H1 (cell line): ENCODE measurements around the gene NKAIN2. TPM values are rescaled to one million over a fixed set of nuclear protein-coding genes. Genes with fewer than 3 reads are reported as not detected.

Source experiments
- CTCF ChIA-PET: fragments of 300-600 bp; sonication (Branson Sonifier 250); formaldehyde crosslinking; loops from one replicate; lab custom pipeline; 2021; ENCODE audit not compliant: partially characterized antibody; lab: Charles Lee
- POLR2A ChIA-PET: fragments of 300-600 bp; sonication (Branson Sonifier 250); formaldehyde crosslinking; loops from one replicate; lab custom pipeline; 2021; ENCODE audit warnings: inconsistent platforms; ENCODE audit not compliant: partially characterized antibody; lab: Charles Lee
- DNase-seq, 2 experiments: peaks; one replicate each; pipeline versions ENCODE4 v3.0.0 to v3.0.0-alpha.2; 2010 to 2022; ENCODE audit warnings: low spot score in 2 of 2, low read depth in 1 of 2, mixed read lengths in 1 of 2
- FAIRE-seq: peaks from 2 replicates; lab custom pipeline; 2011; peaks lifted over from hg19 to GRCh38; lab: Jason Lieb, UNC
- H2AFZ ChIP-seq: 2 replicates; pipeline ENCODE4 v1.8.1; 2012; ENCODE audit warnings: low read length, inconsistent platforms
- H2AK5ac ChIP-seq: 2 replicates; pipeline ENCODE4 v1.6.1; 2013; ENCODE audit warnings: low read depth, low read length
- H2BK120ac ChIP-seq: replicated peaks from 2 replicates; pipeline ENCODE3; 2013; ENCODE audit warnings: low read depth, low read length, inconsistent platforms
- H2BK12ac ChIP-seq: 2 replicates; pipeline ENCODE4 v1.6.1; 2013; ENCODE audit warnings: low read depth, low read length
- H2BK15ac ChIP-seq: 2 replicates; pipeline ENCODE4 v1.6.1; 2013; ENCODE audit warnings: low read length
- H2BK20ac ChIP-seq: 2 replicates; pipeline ENCODE4 v1.6.1; 2013; ENCODE audit warnings: low read length
- H2BK5ac ChIP-seq: 2 replicates; pipeline ENCODE4 v1.6.1; 2013; ENCODE audit warnings: low read depth, low read length
- H3K14ac ChIP-seq: 2 replicates; pipeline ENCODE4 v1.6.1; 2013; ENCODE audit warnings: inconsistent platforms; ENCODE audit not compliant: insufficient read length
- H3K18ac ChIP-seq: 2 replicates; pipeline ENCODE4 v1.6.1; 2013; ENCODE audit warnings: low read length; ENCODE audit errors: extremely low read depth
- H3K23ac ChIP-seq: 2 replicates; pipeline ENCODE4 v1.6.1; 2013; ENCODE audit warnings: inconsistent platforms; ENCODE audit not compliant: insufficient read length
- H3K23me2 ChIP-seq: 2 replicates; pipeline ENCODE4 v1.6.1; 2013; ENCODE audit warnings: low read depth, low read length
- H3K27ac ChIP-seq: 2 replicates; pipeline ENCODE4 v1.6.1; 2011; ENCODE audit warnings: low read depth, low read length, inconsistent platforms
- H3K27me3 ChIP-seq, 4 experiments: replicated peaks in 1 of 4; 1 replicate in 1 of 4; 2 replicates in 3 of 4; pipeline versions ENCODE4 v1.6.1 to v1.8.1; 2011 to 2013; ENCODE audit warnings: low read length in 3 of 4, mild to moderate bottlenecking in 3 of 4, inconsistent platforms in 2 of 4, mixed read lengths in 2 of 4, moderate library complexity in 1 of 4; ENCODE audit not compliant: control insufficient read depth in 3 of 4, insufficient read depth in 3 of 4; ENCODE audit errors: extremely low read depth in 1 of 4
- H3K36me3 ChIP-seq, 4 experiments: 2 replicates each; pipeline versions ENCODE4 v1.6.1 to v1.8.1; 2011 to 2013; ENCODE audit warnings: mild to moderate bottlenecking in 4 of 4, low read length in 3 of 4, moderate library complexity in 2 of 4, control low read depth in 1 of 4, inconsistent platforms in 1 of 4; ENCODE audit not compliant: insufficient read depth in 4 of 4, control insufficient read depth in 2 of 4
- H3K4ac ChIP-seq: replicated peaks from 2 replicates; pipeline ENCODE3; 2013; ENCODE audit warnings: low read length, low read depth, mixed read lengths, inconsistent platforms; ENCODE audit not compliant: insufficient read length
- H3K4me1 ChIP-seq, 4 experiments: replicated peaks in 1 of 4; 1 replicate in 1 of 4; 2 replicates in 3 of 4; pipeline versions ENCODE4 v1.6.1 to v1.8.1; 2011 to 2013; ENCODE audit warnings: low read length in 3 of 4, inconsistent platforms in 2 of 4, mixed read lengths in 1 of 4; ENCODE audit not compliant: insufficient read depth in 4 of 4, control insufficient read depth in 3 of 4
- H3K4me2 ChIP-seq, 2 experiments: 2 replicates each; pipeline versions ENCODE4 v1.6.1 to v1.8.1; 2011 to 2013; ENCODE audit warnings: low read depth in 2 of 2, low read length in 2 of 2, control low read depth in 1 of 2, inconsistent platforms in 1 of 2, mild to moderate bottlenecking in 1 of 2; ENCODE audit not compliant: insufficient read depth in 1 of 2
- H3K4me3 ChIP-seq, 4 experiments: fragments of 200-600, 300-600 bp in 1 of 4; sonication (generic), shearing (Covaris generic), sonication (Bioruptor Twin) in 1 of 4; 2 replicates each; pipeline versions ENCODE4 v1.5.1 to v1.8.1; 2011 to 2016; ENCODE audit warnings: low read length in 4 of 4, low read depth in 3 of 4, control low read depth in 2 of 4, inconsistent platforms in 2 of 4, mild to moderate bottlenecking in 2 of 4, mixed read lengths in 1 of 4, moderate library complexity in 1 of 4; ENCODE audit not compliant: insufficient read depth in 2 of 4; ENCODE audit errors: extremely low read depth in 1 of 4
- H3K56ac ChIP-seq: replicated peaks from 2 replicates; pipeline ENCODE3; 2013; ENCODE audit warnings: low read depth, mild to moderate bottlenecking, mixed read lengths, low read length, inconsistent platforms; ENCODE audit not compliant: insufficient read length
- H3K79me1 ChIP-seq: 2 replicates; pipeline ENCODE4 v1.6.1; 2013; ENCODE audit warnings: low read depth, low read length, control low read depth
- H3K79me2 ChIP-seq, 2 experiments: 2 replicates each; pipeline versions ENCODE4 v1.6.1 to v1.8.1; 2012 to 2013; ENCODE audit warnings: low read length in 2 of 2, mild to moderate bottlenecking in 2 of 2, inconsistent platforms in 1 of 2; ENCODE audit not compliant: insufficient read depth in 2 of 2, control insufficient read depth in 1 of 2
- H3K9ac ChIP-seq, 4 experiments: replicated peaks in 1 of 4; 1 replicate in 1 of 4; 2 replicates in 3 of 4; pipeline versions ENCODE4 v1.6.1 to v1.8.1; 2011 to 2013; ENCODE audit warnings: low read depth in 3 of 4, low read length in 3 of 4, control low read depth in 2 of 4, mild to moderate bottlenecking in 2 of 4, moderate library complexity in 2 of 4, inconsistent platforms in 1 of 4; ENCODE audit errors: extremely low read depth in 1 of 4
- H3K9me3 ChIP-seq, 2 experiments: 2 replicates each; pipeline versions ENCODE4 v1.6.1 to v1.8.1; 2012 to 2013; ENCODE audit warnings: mild to moderate bottlenecking in 2 of 2, moderate library complexity in 2 of 2, control low read depth in 1 of 2, inconsistent platforms in 1 of 2, low read depth in 1 of 2, low read length in 1 of 2, mixed read lengths in 1 of 2; ENCODE audit not compliant: insufficient read depth in 2 of 2
- H4K20me1 ChIP-seq, 2 experiments: replicated peaks in 1 of 2; 2 replicates each; pipeline versions ENCODE3 to v1.8.1; 2011 to 2013; ENCODE audit warnings: inconsistent platforms in 2 of 2, low read length in 2 of 2, mild to moderate bottlenecking in 1 of 2; ENCODE audit not compliant: insufficient read depth in 2 of 2, control insufficient read depth in 1 of 2
- H4K5ac ChIP-seq: 2 replicates; pipeline ENCODE4 v1.6.1; 2013; ENCODE audit warnings: low read length, low read depth, mixed read lengths, inconsistent platforms; ENCODE audit not compliant: insufficient read length
- H4K8ac ChIP-seq: 2 replicates; pipeline ENCODE4 v1.8.0; 2013; ENCODE audit warnings: mild to moderate bottlenecking, moderate library complexity, low read length, inconsistent platforms; ENCODE audit not compliant: insufficient read depth; ENCODE audit errors: extremely low read depth
- H4K91ac ChIP-seq: replicated peaks from 2 replicates; pipeline ENCODE3; 2013; ENCODE audit warnings: low read length, mixed read lengths, inconsistent platforms; ENCODE audit not compliant: insufficient read length
- BCL11A ChIP-seq, 2 experiments: IDR thresholded peaks; one replicate each; pipeline ENCODE4 v1.6.1; 2011; ENCODE audit warnings: low read depth in 2 of 2, low read length in 2 of 2, mild to moderate bottlenecking in 2 of 2
- WGBS, 2 experiments: shearing (Covaris generic) in 1 of 2; methylation state at CpG; one replicate each; pipeline versions ENCODE4 v1.1.6 to v1.1.7; 2013 to 2015; ENCODE audit warnings: low lambda C conversion rate in 2 of 2, mixed read lengths in 2 of 2, inconsistent platforms in 1 of 2, low coverage in 1 of 2, missing lambda C conversion rate in 1 of 2; ENCODE audit not compliant: insufficient replicate concordance in 2 of 2, insufficient coverage in 1 of 2, insufficient read length in 1 of 2; ENCODE audit errors: extremely low coverage in 1 of 2, missing lambda C conversion rate in 1 of 2; 5-methylcytosine and 5-hydroxymethylcytosine counted together
- polyA plus RNA-seq, 7 experiments: library from polyadenylated mRNA; depleted of rRNA in 3 of 7; stranded (reverse) in 5 of 7; unstranded in 2 of 7; fragments of >200 nt in 5 of 7; fragments of 200-250 nt in 2 of 7; gene quantifications; 1 replicate in 5 of 7; 2 replicates in 1 of 7; 4 replicates in 1 of 7; pipeline versions ENCODE4 v1.2.1 to v1.2.3, GENCODE V29; 2011 to 2013; ENCODE audit warnings: missing spikeins in 2 of 7, mixed read lengths in 2 of 7
- total RNA-seq: library from RNA; stranded (reverse); fragmentation: NEBNext Ultra II Directional; extraction: Animal tissue kit (Norgen Biotek cat#: 25700); gene quantifications from 2 replicates; pipeline ENCODE4 v1.2.1, GENCODE V29; 2021
- TF ChIP-seq, protein P1 (sequence below): IDR thresholded peaks from 2 replicates; pipeline ENCODE4 v1.6.1; 2012; ENCODE audit warnings: low read length, inconsistent platforms

The NKAIN2 gene
- total and polyA plus RNA-seq, 2 of the 8 experiments (the other 6 are each of a cell fraction or from before 2014, with no cell fraction given), result 0.20 to 0.34 TPM

DNA sequence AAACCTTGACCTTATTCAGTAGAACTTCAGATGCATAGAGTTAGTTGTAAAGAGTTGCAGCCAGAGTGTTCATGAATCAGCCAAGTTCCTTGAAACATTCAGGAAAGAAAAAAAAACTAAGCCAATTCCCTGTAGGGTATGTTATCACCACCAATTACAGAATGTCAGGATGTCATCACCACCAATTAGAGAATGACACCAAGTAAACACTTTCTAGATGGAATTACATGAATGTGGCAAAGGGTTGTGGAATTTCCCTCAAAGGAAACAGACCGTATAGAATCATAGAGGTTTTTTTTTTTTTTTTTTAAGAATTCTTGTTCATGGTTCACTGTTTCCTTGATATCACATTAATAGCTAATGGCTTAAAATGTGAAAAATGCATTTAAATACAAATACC lies 686.5 kb downstream of the NKAIN2 start:
- Histone ChIP-seq H2BK20ac (no peak overlapping the region), H3K9me3 (no peaks in the 10 kb centered on the region), H2BK15ac (no peak overlapping the region), H2AK5ac (no peak overlapping the region), H3K36me3 (no peaks in the 10 kb centered on the region), H3K4me2 (no peak overlapping the region), H4K8ac (no peak overlapping the region), H3K79me1 (no peaks in the 10 kb centered on the region), H3K4ac (no peak overlapping the region), H2BK120ac (no peak overlapping the region), H3K4me1 (peaks cover 0 to 4% (median 0%) of the 10 kb centered on the region in 4 experiments; a peak in 3 of 7 replicates), H3K23ac (no peak overlapping the region), H2BK5ac (no peak overlapping the region), H2AFZ (no peak overlapping the region), H3K56ac (no peak overlapping the region), H3K4me3 (no peak overlapping the region), H4K20me1 (no peaks in the 10 kb centered on the region)
- POLR2A ChIA-PET, result no interaction called here
- DNase-seq, result no peak
- CTCF ChIA-PET, result no interaction called here
- 86% methylated on average over 1 of the region's 1 CpG; no CpG with 5 or more reads in 1 of the 2 experiments for WGBS, 2 experiments
- TF ChIP-seq BCL11A (IDR thresholded peaks at IDR 0.05; ENCODE audit: low read depth in 2 of 2, low read length in 2 of 2), result no peak
- TF ChIP-seq, protein P1, sequence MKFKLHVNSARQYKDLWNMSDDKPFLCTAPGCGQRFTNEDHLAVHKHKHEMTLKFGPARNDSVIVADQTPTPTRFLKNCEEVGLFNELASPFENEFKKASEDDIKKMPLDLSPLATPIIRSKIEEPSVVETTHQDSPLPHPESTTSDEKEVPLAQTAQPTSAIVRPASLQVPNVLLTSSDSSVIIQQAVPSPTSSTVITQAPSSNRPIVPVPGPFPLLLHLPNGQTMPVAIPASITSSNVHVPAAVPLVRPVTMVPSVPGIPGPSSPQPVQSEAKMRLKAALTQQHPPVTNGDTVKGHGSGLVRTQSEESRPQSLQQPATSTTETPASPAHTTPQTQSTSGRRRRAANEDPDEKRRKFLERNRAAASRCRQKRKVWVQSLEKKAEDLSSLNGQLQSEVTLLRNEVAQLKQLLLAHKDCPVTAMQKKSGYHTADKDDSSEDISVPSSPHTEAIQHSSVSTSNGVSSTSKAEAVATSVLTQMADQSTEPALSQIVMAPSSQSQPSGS, result no peak
- TF ChIP-seq, all 59 proteins: peak for 0
- no peak overlapping the region for H4K5ac ChIP-seq
- H3K14ac ChIP-seq, result no peak overlapping the region
- H3K18ac ChIP-seq, result no peak overlapping the region
- no peaks in the 10 kb centered on the region for H3K79me2 ChIP-seq
- no peak overlapping the region for H3K9ac ChIP-seq
- FAIRE-seq, result no peak
- no peak overlapping the region for H2BK12ac ChIP-seq
- H4K91ac ChIP-seq, result no peak overlapping the region
- H3K27me3 ChIP-seq, result no peaks in the 10 kb centered on the region
- no peaks in the 10 kb centered on the region; the same call in 1 of the 2 replicates for H3K23me2 ChIP-seq
- H3K27ac ChIP-seq, result no peak overlapping the region
